Right kidney (tissue), 1 donor: Measurements from ENCODE around the gene LRG1.
"Not testable (repeated sequence)": the region's sequence is repeated elsewhere in the genome, so short reads cannot be mapped to it uniquely, and the experiment has no call there.

ENCODE experiments used
- DNase-seq: peaks from one replicate; pipeline ENCODE4 v3.0.0-alpha.2; 2016

The LRG1 gene

GRCh38 chr19:4576016-4576933 is 36.4 kb upstream of the LRG1 start:
- no peak for DNase-seq

GRCh38 chr19:4575267-4576015 is 35.6 kb upstream of the LRG1 start:
- no peak for DNase-seq

GRCh38 chr19:4573682-4574081 is 33.8 kb upstream of the LRG1 start:
- DNase-seq, result no peak

- DNase-seq, result no peak
Measured at GRCh38 chr19:4571305-4571917, 31.6 kb upstream of the LRG1 start.

GRCh38 chr19:4570916-4571304 is 31.1 kb upstream of the LRG1 start:
- DNase-seq, result no peak

- DNase-seq, result no peak
Measured at GRCh38 chr19:4570402-4570801, 30.6 kb upstream of the LRG1 start.

GRCh38 chr19:4568886-4569285 is 29.1 kb upstream of the LRG1 start:
- no peak for DNase-seq

GRCh38 chr19:4567584-4568071 is 27.8 kb upstream of the LRG1 start:
- no peak for DNase-seq

GRCh38 chr19:4566402-4567051 is 26.7 kb upstream of the LRG1 start:
- no peak for DNase-seq

- DNase-seq, result not testable (repeated sequence)
Measured at GRCh38 chr19:4563562-4563961, 23.7 kb upstream of the LRG1 start.

GRCh38 chr19:4562085-4562484 is 22.2 kb upstream of the LRG1 start:
- DNase-seq, result not testable (repeated sequence)

GRCh38 chr19:4559569-4559968 is 19.7 kb upstream of the LRG1 start, which contains the start of gene SEMA6B:
SEMA6B (minus strand) TSS chr19:4559684; CDS start chr19:4558457, 1,227 bp downstream.
- no peak for DNase-seq

- no peak for DNase-seq
Measured at GRCh38 chr19:4557971-4558941, 18.4 kb upstream of the LRG1 start.

GRCh38 chr19:4557144-4557970 is 17.5 kb upstream of the LRG1 start:
- no peak for DNase-seq

- no peak for DNase-seq
Measured at GRCh38 chr19:4556597-4557127, 16.8 kb upstream of the LRG1 start.

GRCh38 chr19:4555657-4556561 is 16.1 kb upstream of the LRG1 start:
- no peak for DNase-seq

GRCh38 chr19:4554717-4555116 is 14.9 kb upstream of the LRG1 start:
- no peak for DNase-seq

- DNase-seq, result no peak
Measured at GRCh38 chr19:4553775-4554174, 13.9 kb upstream of the LRG1 start.
